NB4 (cell line): Measurements from ENCODE around the gene ARHGEF17.

Experiments
- CTCF ChIP-seq: IDR thresholded peaks from one replicate; pipeline ENCODE4 v1.5.1; 2012; ENCODE audit warnings: low read depth, low read length
- MAX ChIP-seq: IDR thresholded peaks from 2 replicates; pipeline ENCODE4 v1.6.1; 2011; ENCODE audit warnings: low read depth, low read length
- MYC ChIP-seq: IDR thresholded peaks from 2 replicates; pipeline ENCODE4 v1.6.1; 2011; ENCODE audit warnings: low read depth, low read length
- POLR2A ChIP-seq: IDR thresholded peaks from 2 replicates; pipeline ENCODE4 v1.6.1; 2011; ENCODE audit warnings: mild to moderate bottlenecking; ENCODE audit not compliant: insufficient read length; ENCODE audit errors: extremely low read depth

- TF ChIP-seq MAX: no peak
- TF ChIP-seq CTCF: no peak
- no peak for TF ChIP-seq POLR2A
- TF ChIP-seq MYC: no peak
Measured at GRCh38 chr11:73396251-73396930, 88.3 kb downstream of the ARHGEF17 start.
